ENCODE results near the gene ELOVL2. TPM values are rescaled to one million over a fixed set of nuclear protein-coding genes. Genes with fewer than 3 reads are reported as not detected.

Gene ELOVL2
- total RNA-seq, 2 experiments from 2014 or later: not detected

DNA sequence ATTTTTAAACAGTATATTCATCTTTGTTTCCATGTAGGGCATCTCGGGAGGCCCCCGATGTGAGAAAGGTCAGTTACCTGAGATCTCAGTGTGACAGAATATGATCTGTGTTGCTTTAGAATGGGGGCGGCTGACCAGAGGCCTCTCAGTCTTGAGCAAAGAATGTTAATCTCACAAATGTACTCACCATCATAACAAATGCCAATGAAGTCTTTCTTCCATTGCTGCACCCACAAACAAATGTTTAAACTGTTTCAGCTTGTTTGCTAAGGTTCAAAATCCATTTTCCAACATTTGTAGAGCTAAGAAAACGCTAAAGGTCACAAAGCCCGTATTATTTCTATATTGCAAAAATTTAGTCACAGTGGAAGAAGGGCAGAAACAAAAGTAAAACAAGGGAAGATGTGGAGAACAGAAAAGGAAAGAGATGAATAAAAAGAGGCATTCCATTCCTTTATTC, 31.8 kb downstream of the ELOVL2 start:
- Histone ChIP-seq H3K9me2 (ENCODE audit: insufficient read depth, low read length) (no peaks in the 10 kb centered on the region), H3K79me2 (ENCODE audit: insufficient read depth, low read depth, low read length) (no peaks in the 10 kb centered on the region), H3K4me2 (ENCODE audit: low read length) (no peak overlapping the region), H3K27ac (ENCODE audit: low read depth, low read length, poor library complexity, severe bottlenecking) (no peak overlapping the region), H3K9me3 (ENCODE audit: low read length) (no peaks in the 10 kb centered on the region), H3K4me3 (ENCODE audit: low read depth, low read length, poor library complexity, severe bottlenecking) (no peak overlapping the region), H3K36me3 (ENCODE audit: insufficient read depth, low read length) (no peaks in the 10 kb centered on the region), H4K20me1 (ENCODE audit: insufficient read depth, low read length) (no peaks in the 10 kb centered on the region), H3K4me1 (ENCODE audit: insufficient read depth, low read length, poor library complexity, severe bottlenecking) (no peaks in the 10 kb centered on the region), H2AFZ (ENCODE audit: low read length) (no peak overlapping the region)
- intact Hi-C loops (cut with micrococcal nuclease; ENCODE audit: unreplicated experiment): no loop called here
- no TSS peak for BruUV-seq (replicated peaks)
- TF ChIP-seq EZH2phosphoT487 (IDR thresholded peaks at IDR 0.05; ENCODE audit: borderline replicate concordance, low read depth, low read length): no peak
- no peak for DNase-seq (ENCODE audit: low spot score)
- ChIA-PET CTCF (ENCODE audit: unreplicated experiment) (no interaction called here), POLR2A (no interaction called here)

DNA sequence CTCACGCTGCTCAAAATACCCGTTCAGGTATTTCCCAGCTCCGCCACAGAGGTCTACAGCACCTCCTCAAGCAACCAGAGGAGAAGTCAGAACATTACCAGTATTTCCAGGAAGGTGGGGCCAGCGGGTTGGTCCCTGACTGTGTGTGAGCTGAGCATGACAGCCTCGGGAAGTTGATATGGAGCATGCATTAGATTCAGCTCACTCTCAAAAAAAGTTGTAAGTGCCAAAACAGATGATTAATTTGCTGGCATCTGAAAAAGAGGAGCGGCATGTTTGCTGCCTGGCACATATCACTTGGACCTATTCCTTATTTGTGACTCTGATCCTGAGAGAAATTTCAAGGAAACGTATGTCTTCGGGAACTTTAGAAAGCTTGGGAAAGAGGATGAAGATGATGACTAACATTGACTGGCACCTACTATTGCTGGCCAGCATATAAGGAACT, 32.3 kb downstream of the ELOVL2 start:
- no peaks in the 10 kb centered on the region for H3K9me3 ChIP-seq (ENCODE audit: low read length)
- BruUV-seq (replicated peaks): no TSS peak
- TF ChIP-seq, protein P1, sequence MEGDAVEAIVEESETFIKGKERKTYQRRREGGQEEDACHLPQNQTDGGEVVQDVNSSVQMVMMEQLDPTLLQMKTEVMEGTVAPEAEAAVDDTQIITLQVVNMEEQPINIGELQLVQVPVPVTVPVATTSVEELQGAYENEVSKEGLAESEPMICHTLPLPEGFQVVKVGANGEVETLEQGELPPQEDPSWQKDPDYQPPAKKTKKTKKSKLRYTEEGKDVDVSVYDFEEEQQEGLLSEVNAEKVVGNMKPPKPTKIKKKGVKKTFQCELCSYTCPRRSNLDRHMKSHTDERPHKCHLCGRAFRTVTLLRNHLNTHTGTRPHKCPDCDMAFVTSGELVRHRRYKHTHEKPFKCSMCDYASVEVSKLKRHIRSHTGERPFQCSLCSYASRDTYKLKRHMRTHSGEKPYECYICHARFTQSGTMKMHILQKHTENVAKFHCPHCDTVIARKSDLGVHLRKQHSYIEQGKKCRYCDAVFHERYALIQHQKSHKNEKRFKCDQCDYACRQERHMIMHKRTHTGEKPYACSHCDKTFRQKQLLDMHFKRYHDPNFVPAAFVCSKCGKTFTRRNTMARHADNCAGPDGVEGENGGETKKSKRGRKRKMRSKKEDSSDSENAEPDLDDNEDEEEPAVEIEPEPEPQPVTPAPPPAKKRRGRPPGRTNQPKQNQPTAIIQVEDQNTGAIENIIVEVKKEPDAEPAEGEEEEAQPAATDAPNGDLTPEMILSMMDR (conservative IDR thresholded peaks at IDR 0.05; ENCODE audit: low read length): no peak
- TF ChIP-seq EZH2phosphoT487 (IDR thresholded peaks at IDR 0.05; ENCODE audit: borderline replicate concordance, low read depth, low read length): no peak
- ChIA-PET POLR2A (interaction anchor here (0.6 kb wide), 1 partner anchor 1200 kb away, joined by 5 read pairs; no protein-coding TSS in a partner anchor), CTCF (ENCODE audit: unreplicated experiment) (no interaction called here)
- no peaks in the 10 kb centered on the region for H4K20me1 ChIP-seq (ENCODE audit: insufficient read depth, low read length)
- H3K79me2 ChIP-seq (ENCODE audit: insufficient read depth, low read depth, low read length): no peaks in the 10 kb centered on the region
- intact Hi-C loops (cut with micrococcal nuclease; ENCODE audit: unreplicated experiment): no loop called here
- no peaks in the 10 kb centered on the region for H3K36me3 ChIP-seq (ENCODE audit: insufficient read depth, low read length)
- no peaks in the 10 kb centered on the region for H3K4me1 ChIP-seq (ENCODE audit: insufficient read depth, low read length, poor library complexity, severe bottlenecking)
- no peak overlapping the region for H3K27ac ChIP-seq (ENCODE audit: low read depth, low read length, poor library complexity, severe bottlenecking)
- no peak overlapping the region for H2AFZ ChIP-seq (ENCODE audit: low read length)
- no peak for DNase-seq (ENCODE audit: low spot score)
- no peak overlapping the region for H3K4me2 ChIP-seq (ENCODE audit: low read length)
- no peaks in the 10 kb centered on the region for H3K9me2 ChIP-seq (ENCODE audit: insufficient read depth, low read length)
- no peak overlapping the region for H3K4me3 ChIP-seq (ENCODE audit: low read depth, low read length, poor library complexity, severe bottlenecking)

DNA sequence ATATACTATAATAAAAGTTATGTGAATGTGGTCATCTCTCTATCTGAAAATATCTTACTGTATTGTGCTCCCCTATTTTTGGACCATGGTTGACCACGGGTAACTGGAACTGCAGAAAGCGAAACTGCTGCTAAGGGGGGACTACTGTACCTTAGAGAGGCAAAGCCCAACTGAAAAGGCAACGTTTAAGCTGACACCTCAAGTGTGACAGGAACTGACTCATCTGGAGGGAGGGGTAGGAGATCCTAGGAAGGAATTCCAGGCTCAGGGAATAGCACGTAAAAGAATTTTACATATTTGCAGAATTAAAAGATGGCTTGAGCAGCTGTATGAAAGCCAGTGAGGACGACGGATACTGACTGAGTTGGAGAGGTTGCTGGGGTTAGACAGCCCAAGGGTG, 34.8 kb downstream of the ELOVL2 start:
- H2AFZ ChIP-seq (ENCODE audit: low read length): no peak overlapping the region
- BruUV-seq (replicated peaks): no TSS peak
- H3K36me3 ChIP-seq (ENCODE audit: insufficient read depth, low read length): no peaks in the 10 kb centered on the region
- no peak overlapping the region for H3K4me2 ChIP-seq (ENCODE audit: low read length)
- no peak overlapping the region for H3K27ac ChIP-seq (ENCODE audit: low read depth, low read length, poor library complexity, severe bottlenecking)
- intact Hi-C loops (cut with micrococcal nuclease; ENCODE audit: unreplicated experiment): no loop called here
- TF ChIP-seq, protein P1 (conservative IDR thresholded peaks at IDR 0.05; ENCODE audit: low read length): no peak
- no peak for TF ChIP-seq EZH2phosphoT487 (IDR thresholded peaks at IDR 0.05; ENCODE audit: borderline replicate concordance, low read depth, low read length)
- no peak overlapping the region for H3K4me3 ChIP-seq (ENCODE audit: low read depth, low read length, poor library complexity, severe bottlenecking)
- no peaks in the 10 kb centered on the region for H3K9me3 ChIP-seq (ENCODE audit: low read length)
- CTCF ChIA-PET (ENCODE audit: unreplicated experiment): interaction anchor here (1.0 kb wide), 1 partner anchor 55 kb away, joined by 3 read pairs; no protein-coding TSS in a partner anchor
- H4K20me1 ChIP-seq (ENCODE audit: insufficient read depth, low read length): no peaks in the 10 kb centered on the region
- H3K9me2 ChIP-seq (ENCODE audit: insufficient read depth, low read length): no peaks in the 10 kb centered on the region
- H3K79me2 ChIP-seq (ENCODE audit: insufficient read depth, low read depth, low read length): no peaks in the 10 kb centered on the region
- POLR2A ChIA-PET: interaction anchor here (0.7 kb wide), 1 partner anchor 238 kb away, joined by 4 read pairs; no protein-coding TSS in a partner anchor
- H3K4me1 ChIP-seq (ENCODE audit: insufficient read depth, low read length, poor library complexity, severe bottlenecking): no peaks in the 10 kb centered on the region
- DNase-seq (ENCODE audit: low spot score): no peak

All from OCI-LY7 (cell line).